ENCODE measurements around the gene CA11. TPM values are rescaled to one million over a fixed set of nuclear protein-coding genes. Genes with fewer than 3 reads are reported as not detected.
"Not testable (repeated sequence)": the region's sequence is repeated elsewhere in the genome, so short reads cannot be mapped to it uniquely, and the experiment has no call there.

Gene CA11
- total RNA-seq, 1 experiment from 2014 or later, result 38.2 TPM

- no peak for DNase-seq (ENCODE audit: low spot score)
- no peak overlapping the region for H3K27ac ChIP-seq (ENCODE audit: low read depth, low read length, poor library complexity, severe bottlenecking)
- peaks cover 6% of the 10 kb centered on the region for H3K4me1 ChIP-seq (ENCODE audit: insufficient read depth, low read length, poor library complexity, severe bottlenecking)
- no TSS peak for BruUV-seq (replicated peaks)
- intact Hi-C loops (cut with micrococcal nuclease; ENCODE audit: unreplicated experiment), result no loop called here
- no peaks in the 10 kb centered on the region for H3K27me3 ChIP-seq (replicated peaks; ENCODE audit: insufficient read depth, low read depth, low read length, poor library complexity)
- H3K4me3 ChIP-seq (ENCODE audit: low read depth, low read length, poor library complexity, severe bottlenecking), result no peak overlapping the region
- no peaks in the 10 kb centered on the region for H3K36me3 ChIP-seq (ENCODE audit: insufficient read depth, low read length, poor library complexity, severe bottlenecking)
- no peak for TF ChIP-seq EZH2 (IDR thresholded peaks at IDR 0.05; ENCODE audit: borderline replicate concordance, low read depth, low read length, poor library complexity, severe bottlenecking)
- TF ChIP-seq CTCF (conservative IDR thresholded peaks at IDR 0.05; ENCODE audit: low read depth, low read length), result no peak
- POLR2A ChIA-PET (ENCODE audit: low non-redundant PET), result no interaction called here
- H3K9me3 ChIP-seq (ENCODE audit: low read depth, low read length, poor library complexity, severe bottlenecking), result no peaks in the 10 kb centered on the region
- CTCF ChIA-PET, result no interaction called here
Measured at GRCh38 chr19:48658483-48658882, 12.5 kb upstream of the CA11 start.

- H3K36me3 ChIP-seq (ENCODE audit: insufficient read depth, low read length, poor library complexity, severe bottlenecking); H3K4me3 ChIP-seq (ENCODE audit: low read depth, low read length, poor library complexity, severe bottlenecking); H3K27me3 ChIP-seq (replicated peaks; ENCODE audit: insufficient read depth, low read depth, low read length, poor library complexity); CTCF ChIA-PET; intact Hi-C loops (cut with micrococcal nuclease; ENCODE audit: unreplicated experiment); POLR2A ChIA-PET (ENCODE audit: low non-redundant PET); H3K9me3 ChIP-seq (ENCODE audit: low read depth, low read length, poor library complexity, severe bottlenecking); BruUV-seq (replicated peaks); H3K4me1 ChIP-seq (ENCODE audit: insufficient read depth, low read length, poor library complexity, severe bottlenecking); DNase-seq (ENCODE audit: low spot score); H3K27ac ChIP-seq (ENCODE audit: low read depth, low read length, poor library complexity, severe bottlenecking): not testable (repeated sequence)
Measured at GRCh38 chr19:48657828-48658227, 11.8 kb upstream of the CA11 start.

GRCh38 chr19:48656840-48657474, 11.0 kb upstream of the CA11 start:
- no TSS peak for BruUV-seq (replicated peaks)
- Histone ChIP-seq H3K9me3 (ENCODE audit: low read depth, low read length, poor library complexity, severe bottlenecking) (no peaks in the 10 kb centered on the region), H3K27ac (ENCODE audit: low read depth, low read length, poor library complexity, severe bottlenecking) (no peak overlapping the region), H3K36me3 (ENCODE audit: insufficient read depth, low read length, poor library complexity, severe bottlenecking) (no peaks in the 10 kb centered on the region), H3K4me3 (ENCODE audit: low read depth, low read length, poor library complexity, severe bottlenecking) (no peak overlapping the region), H3K4me1 (ENCODE audit: insufficient read depth, low read length, poor library complexity, severe bottlenecking) (peaks cover 6% of the 10 kb centered on the region), H3K27me3 (replicated peaks; ENCODE audit: insufficient read depth, low read depth, low read length, poor library complexity) (no peaks in the 10 kb centered on the region)
- TF ChIP-seq CTCF (conservative IDR thresholded peaks at IDR 0.05; ENCODE audit: low read depth, low read length) (no peak), EZH2 (IDR thresholded peaks at IDR 0.05; ENCODE audit: borderline replicate concordance, low read depth, low read length, poor library complexity, severe bottlenecking) (no peak)
- no peak for DNase-seq (ENCODE audit: low spot score)
- intact Hi-C loops (cut with micrococcal nuclease; ENCODE audit: unreplicated experiment), result no loop called here
- ChIA-PET CTCF (no interaction called here), POLR2A (ENCODE audit: low non-redundant PET) (no interaction called here)

Data from A673 (cell line).